MM.1S (cell line): ENCODE measurements around the gene MRPL53.
"Not testable (repeated sequence)": the region's sequence is repeated elsewhere in the genome, so short reads cannot be mapped to it uniquely, and the experiment has no call there.

Experiments
- DNase-seq: peaks from one replicate; pipeline ENCODE4 v3.0.0-alpha.2; 2015
- H2AFZ ChIP-seq: fragments of 300-600 bp; sonication (generic); 2 replicates; pipeline ENCODE4 v1.6.0; 2016; ENCODE audit warnings: antibody characterized with exemption, low read length
- H3F3A ChIP-seq: fragments of 300-600 bp; sonication (generic); 2 replicates; pipeline ENCODE4 v1.6.1; 2016; ENCODE audit warnings: mild to moderate bottlenecking, antibody characterized with exemption, low read length, moderate library complexity, mixed read lengths; ENCODE audit not compliant: insufficient read depth
- H3K27ac ChIP-seq: fragments of 300-600 bp; sonication (generic); 2 replicates; pipeline ENCODE4 v1.5.1; 2016; ENCODE audit warnings: mild to moderate bottlenecking, low read length
- H3K27me3 ChIP-seq: fragments of 300-600 bp; sonication (generic); replicated peaks from 2 replicates; pipeline ENCODE4 v1.6.0; 2016; ENCODE audit warnings: low read length; ENCODE audit not compliant: insufficient read depth
- H3K36me3 ChIP-seq: fragments of 300-600 bp; sonication (generic); replicated peaks from 2 replicates; pipeline ENCODE4 v1.6.1; 2016; ENCODE audit warnings: mild to moderate bottlenecking, low read length, mixed read lengths; ENCODE audit not compliant: insufficient read depth
- H3K4me1 ChIP-seq: fragments of 300-600 bp; sonication (generic); 2 replicates; pipeline ENCODE4 v1.6.1; 2016; ENCODE audit warnings: low read length, mixed read lengths
- H3K4me2 ChIP-seq: fragments of 300-600 bp; sonication (generic); 2 replicates; pipeline ENCODE4 v1.6.0; 2016; ENCODE audit warnings: low read depth, low read length
- H3K4me3 ChIP-seq: fragments of 300-600 bp; sonication (generic); 2 replicates; pipeline ENCODE4 v1.5.1; 2016; ENCODE audit warnings: low read length, mixed read lengths
- H3K79me2 ChIP-seq: fragments of 300-600 bp; sonication (generic); 2 replicates; pipeline ENCODE4 v1.6.1; 2016; ENCODE audit warnings: mixed run types, low read length, mixed read lengths
- H3K9ac ChIP-seq: fragments of 300-600 bp; sonication (generic); 2 replicates; pipeline ENCODE4 v1.6.1; 2016; ENCODE audit warnings: low read length, mixed read lengths
- H3K9me2 ChIP-seq: fragments of 300-600 bp; sonication (generic); replicated peaks from 2 replicates; pipeline ENCODE4 v1.6.1; 2016; ENCODE audit warnings: mild to moderate bottlenecking, low read length, mixed read lengths; ENCODE audit not compliant: insufficient read depth
- H3K9me3 ChIP-seq: fragments of 300-600 bp; sonication (generic); replicated peaks from 2 replicates; pipeline ENCODE4 v1.6.1; 2016; ENCODE audit warnings: mild to moderate bottlenecking, low read length, mixed read lengths; ENCODE audit not compliant: insufficient read depth
- H4K20me1 ChIP-seq: fragments of 300-600 bp; sonication (generic); 2 replicates; pipeline ENCODE4 v1.6.1; 2016; ENCODE audit warnings: mild to moderate bottlenecking, low read length, moderate library complexity, mixed read lengths; ENCODE audit not compliant: insufficient read depth
- EZH2 ChIP-seq: fragments of 300-600 bp; sonication (generic); optimal IDR thresholded peaks from 2 replicates; pipeline ENCODE3; 2017; ENCODE audit warnings: low read depth, mild to moderate bottlenecking, antibody characterized with exemption, low read length, mixed read lengths
- EZH2phosphoT487 ChIP-seq: fragments of 300-600 bp; sonication (generic); IDR thresholded peaks from 2 replicates; pipeline ENCODE4 v1.6.1; 2018; ENCODE audit warnings: antibody characterized with exemption, low read length
- TF ChIP-seq, protein P1 (sequence below): fragments of 300-600 bp; sonication (generic); IDR thresholded peaks from 2 replicates; pipeline ENCODE4 v1.5.1; 2016; ENCODE audit warnings: antibody characterized with exemption, low read length, mixed read lengths

The MRPL53 gene

DNA sequence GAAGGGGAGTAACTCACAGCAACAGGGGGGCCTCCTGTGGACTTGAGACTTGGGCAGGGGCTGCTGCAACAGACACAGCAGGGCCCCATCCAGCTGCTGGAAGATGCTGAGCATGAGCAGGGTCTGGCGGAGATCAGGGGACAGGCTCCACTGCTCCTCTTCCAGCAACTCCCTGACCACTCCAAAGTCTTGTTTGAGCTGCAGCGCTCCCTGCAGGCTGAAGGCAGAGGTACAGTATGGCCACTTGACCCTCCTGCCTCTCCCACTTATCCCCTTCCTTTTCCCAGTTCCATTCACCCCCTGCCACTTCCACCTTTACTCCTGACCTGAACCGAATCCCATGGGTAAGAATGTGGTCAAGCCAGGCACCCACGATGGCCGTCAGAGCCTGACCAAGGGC lies 2.4 kb upstream of the MRPL53 start:
- Histone ChIP-seq H3F3A (peaks cover 34% of the 10 kb centered on the region), H3K4me1 (peaks cover 5% of the 10 kb centered on the region; the same call in 1 of the 2 replicates), H3K36me3 (no peaks in the 10 kb centered on the region; the same call in 1 of the 2 replicates), H3K4me2 (no peak overlapping the region), H3K9me3 (no peaks in the 10 kb centered on the region), H3K9ac (no peak overlapping the region), H3K79me2 (peaks cover 6% of the 10 kb centered on the region), H3K27ac (no peak overlapping the region), H3K27me3 (no peaks in the 10 kb centered on the region), H2AFZ (no peak overlapping the region), H4K20me1 (no peaks in the 10 kb centered on the region), H3K9me2 (no peaks in the 10 kb centered on the region), H3K4me3 (no peak overlapping the region)
- no peak for DNase-seq
- TF ChIP-seq EZH2phosphoT487 = no peak
- TF ChIP-seq, protein P1, sequence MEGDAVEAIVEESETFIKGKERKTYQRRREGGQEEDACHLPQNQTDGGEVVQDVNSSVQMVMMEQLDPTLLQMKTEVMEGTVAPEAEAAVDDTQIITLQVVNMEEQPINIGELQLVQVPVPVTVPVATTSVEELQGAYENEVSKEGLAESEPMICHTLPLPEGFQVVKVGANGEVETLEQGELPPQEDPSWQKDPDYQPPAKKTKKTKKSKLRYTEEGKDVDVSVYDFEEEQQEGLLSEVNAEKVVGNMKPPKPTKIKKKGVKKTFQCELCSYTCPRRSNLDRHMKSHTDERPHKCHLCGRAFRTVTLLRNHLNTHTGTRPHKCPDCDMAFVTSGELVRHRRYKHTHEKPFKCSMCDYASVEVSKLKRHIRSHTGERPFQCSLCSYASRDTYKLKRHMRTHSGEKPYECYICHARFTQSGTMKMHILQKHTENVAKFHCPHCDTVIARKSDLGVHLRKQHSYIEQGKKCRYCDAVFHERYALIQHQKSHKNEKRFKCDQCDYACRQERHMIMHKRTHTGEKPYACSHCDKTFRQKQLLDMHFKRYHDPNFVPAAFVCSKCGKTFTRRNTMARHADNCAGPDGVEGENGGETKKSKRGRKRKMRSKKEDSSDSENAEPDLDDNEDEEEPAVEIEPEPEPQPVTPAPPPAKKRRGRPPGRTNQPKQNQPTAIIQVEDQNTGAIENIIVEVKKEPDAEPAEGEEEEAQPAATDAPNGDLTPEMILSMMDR = peak; percentile 21

DNA sequence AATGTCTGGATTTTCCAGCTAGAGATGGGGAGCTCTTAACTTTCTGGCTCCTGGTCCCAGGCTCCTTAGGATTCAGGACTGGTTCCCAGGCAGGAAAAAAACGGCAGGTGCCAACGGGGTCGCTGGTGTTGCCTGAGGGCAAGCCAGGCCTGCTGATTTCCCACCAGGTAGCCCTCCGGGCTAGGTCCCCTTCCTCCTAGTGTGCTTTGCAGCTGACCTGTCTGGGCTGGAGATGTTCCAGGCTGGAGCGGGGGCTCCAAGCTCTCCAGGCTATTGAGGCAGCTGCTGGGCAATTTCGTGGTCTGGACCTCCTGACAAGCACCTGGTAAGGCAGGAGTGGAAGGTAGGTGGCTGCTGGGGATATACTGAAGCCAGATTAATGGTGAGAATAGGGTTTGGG lies 2.0 kb upstream of the MRPL53 start:
- Histone ChIP-seq H3K4me3 (no peak overlapping the region), H3K9me2 (no peaks in the 10 kb centered on the region), H3K27ac (no peak overlapping the region), H4K20me1 (no peaks in the 10 kb centered on the region), H2AFZ (no peak overlapping the region), H3K36me3 (no peaks in the 10 kb centered on the region; the same call in 1 of the 2 replicates), H3K79me2 (peaks cover 6% of the 10 kb centered on the region), H3K9ac (no peak overlapping the region), H3K27me3 (no peaks in the 10 kb centered on the region), H3K4me1 (peaks cover 5% of the 10 kb centered on the region; the same call in 1 of the 2 replicates), H3K4me2 (no peak overlapping the region), H3F3A (peaks cover 34% of the 10 kb centered on the region), H3K9me3 (no peaks in the 10 kb centered on the region)
- DNase-seq = no peak
- no peak for TF ChIP-seq EZH2

DNA sequence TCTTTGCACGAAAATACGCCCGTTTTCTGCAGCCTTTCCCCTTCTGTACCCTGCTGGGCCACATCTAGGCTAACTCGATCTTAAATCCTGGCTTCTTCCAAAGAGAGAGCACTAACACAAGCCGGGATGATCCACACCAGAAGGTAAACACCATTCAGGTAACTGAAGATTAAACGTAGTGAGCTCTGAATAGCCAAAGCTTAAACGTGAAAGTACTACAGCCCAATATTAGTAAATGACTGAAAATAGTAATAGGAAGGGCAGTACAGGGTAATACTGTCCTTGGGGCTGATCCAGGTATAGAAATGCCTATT lies 422 bp upstream of the MRPL53 start:
- no peak for TF ChIP-seq EZH2
- TF ChIP-seq, protein P1 = no peak
- no peak for TF ChIP-seq EZH2phosphoT487

DNA sequence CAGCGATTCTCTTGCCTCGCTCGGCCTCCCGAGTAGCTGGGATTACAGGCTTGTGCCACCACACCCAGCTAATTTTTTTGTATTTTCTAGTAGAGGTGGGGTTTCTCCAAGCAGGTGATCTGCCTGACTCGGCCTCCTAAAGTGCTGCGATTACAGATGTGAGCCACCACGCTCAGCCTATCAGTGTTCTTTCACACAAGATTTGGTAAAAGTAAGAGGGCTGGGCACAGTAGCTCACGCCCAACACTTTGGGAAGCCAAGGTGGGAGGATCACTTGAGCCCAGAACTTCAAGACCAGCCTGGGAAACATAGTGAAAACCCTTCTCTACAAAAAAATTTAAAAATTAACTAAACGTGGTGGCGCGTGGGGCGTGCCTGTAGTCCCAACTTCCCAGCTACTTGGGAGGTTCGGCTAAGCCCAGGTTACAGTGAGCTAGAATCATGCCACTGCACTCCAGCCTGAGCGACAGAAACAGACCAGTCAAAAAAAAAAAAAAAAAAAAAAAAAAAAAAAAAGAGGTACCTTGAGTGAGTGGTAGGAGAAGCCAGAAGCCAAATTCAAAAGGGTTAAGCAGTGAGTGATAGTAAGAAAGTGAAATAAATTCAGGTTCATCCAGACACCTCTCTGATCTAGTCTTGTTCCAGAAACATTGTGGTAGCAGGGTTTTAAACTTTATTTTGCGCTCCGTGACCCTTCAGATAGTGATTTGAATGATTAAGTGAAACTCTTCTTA lies 981 bp downstream of the MRPL53 start:
- Histone ChIP-seq H3K9me3 (no peaks in the 10 kb centered on the region), H3K4me1 (peaks cover 5% of the 10 kb centered on the region; the same call in 1 of the 2 replicates), H3K79me2 (peaks cover 6% of the 10 kb centered on the region), H3K36me3 (no peaks in the 10 kb centered on the region; the same call in 1 of the 2 replicates), H3F3A (peaks cover 37% of the 10 kb centered on the region), H3K4me3 (peak overlapping the region; percentile 99), H4K20me1 (no peaks in the 10 kb centered on the region), H3K9me2 (no peaks in the 10 kb centered on the region), H3K9ac (peak overlapping the region; percentile 87), H3K4me2 (peak overlapping the region; percentile 93), H3K27me3 (no peaks in the 10 kb centered on the region), H2AFZ (peak overlapping the region; percentile 93), H3K27ac (peak overlapping the region; percentile 90; the same call in 1 of the 2 replicates)
- TF ChIP-seq, protein P1 = no peak
- TF ChIP-seq EZH2 = no peak
- TF ChIP-seq EZH2phosphoT487 = no peak
- DNase-seq = no peak

More for the DNA sequence above, 422 bp upstream of the MRPL53 start:
- Histone ChIP-seq H3K9ac (peak overlapping the region; percentile 87), H3K9me3 (no peaks in the 10 kb centered on the region), H3K27me3 (no peaks in the 10 kb centered on the region), H4K20me1 (no peaks in the 10 kb centered on the region), H2AFZ (peak overlapping the region; percentile 93), H3K4me2 (peak overlapping the region; percentile 93), H3K27ac (peak overlapping the region; percentile 90), H3K79me2 (peaks cover 6% of the 10 kb centered on the region), H3F3A (peaks cover 34% of the 10 kb centered on the region), H3K4me1 (peaks cover 5% of the 10 kb centered on the region; the same call in 1 of the 2 replicates), H3K9me2 (no peaks in the 10 kb centered on the region), H3K36me3 (no peaks in the 10 kb centered on the region; the same call in 1 of the 2 replicates), H3K4me3 (peak overlapping the region; percentile 99)
- DNase-seq = no peak

DNA sequence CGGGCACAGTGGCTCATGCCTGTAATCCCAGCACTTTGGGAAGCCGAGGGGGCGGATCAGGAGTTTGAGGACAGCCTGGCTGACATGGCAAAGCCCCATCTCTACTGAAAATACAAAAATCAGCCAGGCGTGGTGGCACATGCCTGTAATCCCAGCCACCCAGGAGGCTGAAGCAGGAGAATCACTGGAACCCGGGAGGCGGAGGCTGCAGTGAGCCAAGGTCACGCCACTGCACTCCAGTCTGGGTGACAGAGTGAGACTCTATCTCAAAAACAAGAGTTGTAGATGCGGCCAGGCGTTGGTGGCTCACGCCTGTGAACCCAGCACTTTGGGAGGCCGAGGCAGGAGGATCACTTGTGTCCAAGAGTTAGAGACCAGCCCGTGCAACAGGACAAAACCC lies 1.7 kb downstream of the MRPL53 start:
- H3K4me2 ChIP-seq, DNase-seq, H3K9me2 ChIP-seq, H3K9me3 ChIP-seq, H3K9ac ChIP-seq, H2AFZ ChIP-seq, H3K79me2 ChIP-seq, H3K27me3 ChIP-seq, H3K27ac ChIP-seq, H3K4me3 ChIP-seq, H3K4me1 ChIP-seq, H3K36me3 ChIP-seq, H4K20me1 ChIP-seq: not testable (repeated sequence)
- H3F3A ChIP-seq = peaks cover 37% of the 10 kb centered on the region
